OCI-LY3 (cell line): ENCODE data around the gene DNAJC5.

Source experiments
- H2AFZ ChIP-seq: fragments of 200-600, 300-600 bp; shearing (Covaris generic); 2 replicates; pipeline ENCODE4 v1.6.0; 2014; ENCODE audit warnings: antibody characterized with exemption, low read depth, low read length
- H3K27ac ChIP-seq: fragments of 200-600, 300-600 bp; sonication (generic); 2 replicates; pipeline ENCODE4 v1.5.1; 2014; ENCODE audit warnings: mild to moderate bottlenecking, low read length, moderate library complexity, mixed read lengths
- H3K27me3 ChIP-seq: fragments of 200-600, 300-600 bp; sonication (generic); 2 replicates; pipeline ENCODE4 v1.6.1; 2014; ENCODE audit warnings: low read depth, low read length, mixed read lengths
- H3K36me3 ChIP-seq: fragments of 200-600, 300-600 bp; sonication (generic); replicated peaks from 2 replicates; pipeline ENCODE3; 2014; ENCODE audit warnings: low read depth, low read length, mixed read lengths
- H3K4me1 ChIP-seq: fragments of 300-600, 200-600 bp; sonication (generic); 2 replicates; pipeline ENCODE4 v1.6.1; 2014; ENCODE audit warnings: low read length, mixed read lengths
- H3K4me2 ChIP-seq: fragments of 200-600, 300-600 bp; sonication (generic); 2 replicates; pipeline ENCODE4 v1.6.1; 2014; ENCODE audit warnings: low read length, mixed read lengths
- H3K4me3 ChIP-seq: fragments of 300-600, 200-600 bp; sonication (generic); 2 replicates; pipeline ENCODE4 v1.5.1; 2014; ENCODE audit warnings: antibody characterized with exemption, mild to moderate bottlenecking, low read length, moderate library complexity
- H3K79me2 ChIP-seq: fragments of 300-600, 200-600 bp; shearing (Covaris generic); 2 replicates; pipeline ENCODE4 v1.6.1; 2014; ENCODE audit warnings: mild to moderate bottlenecking, low read length, mixed read lengths
- H3K9ac ChIP-seq: fragments of 300-600, 200-600 bp; shearing (Covaris generic); 2 replicates; pipeline ENCODE4 v1.6.0; 2014; ENCODE audit warnings: mild to moderate bottlenecking, low read length, moderate library complexity
- H3K9me3 ChIP-seq: fragments of 200-600, 300-600 bp; shearing (Covaris generic); 2 replicates; pipeline ENCODE4 v1.6.1; 2014; ENCODE audit warnings: low read length, mixed read lengths; ENCODE audit not compliant: insufficient read depth
- H4K20me1 ChIP-seq: fragments of 200-600, 300-600 bp; sonication (generic); 2 replicates; pipeline ENCODE4 v1.6.1; 2016; ENCODE audit warnings: low read length, mixed read lengths; ENCODE audit not compliant: insufficient read depth
- CTCF ChIP-seq: fragments of 200-600, 300-600 bp; sonication (generic); IDR thresholded peaks from 2 replicates; pipeline ENCODE4 v1.5.1; 2014; ENCODE audit warnings: antibody characterized with exemption, low read length, low read depth
- EZH2phosphoT487 ChIP-seq: fragments of 200-600 bp; shearing (Covaris generic); IDR thresholded peaks from 2 replicates; pipeline ENCODE4 v1.6.1; 2018; ENCODE audit warnings: antibody characterized with exemption, mixed run types, low read depth

DNAJC5 gene

GRCh38 chr20:63857764-63858392 is 37.0 kb upstream of the DNAJC5 start:
- Histone ChIP-seq H3K9me3 (no peaks in the 10 kb centered on the region), H3K4me3 (no peak overlapping the region), H3K4me2 (no peak overlapping the region), H2AFZ (no peak overlapping the region), H3K27ac (no peak overlapping the region), H3K9ac (no peak overlapping the region), H3K27me3 (peaks cover 12% of the 10 kb centered on the region), H3K4me1 (peaks cover 20% of the 10 kb centered on the region), H4K20me1 (no peaks in the 10 kb centered on the region), H3K79me2 (no peaks in the 10 kb centered on the region), H3K36me3 (peaks cover 17% of the 10 kb centered on the region)
- TF ChIP-seq CTCF = no peak
- TF ChIP-seq EZH2phosphoT487 = no peak

GRCh38 chr20:63858393-63859165 is 36.3 kb upstream of the DNAJC5 start:
- TF ChIP-seq CTCF (no peak), EZH2phosphoT487 (no peak)
- no peak overlapping the region for H3K27ac ChIP-seq
- no peaks in the 10 kb centered on the region for H4K20me1 ChIP-seq
- H2AFZ ChIP-seq = no peak overlapping the region
- no peak overlapping the region for H3K4me2 ChIP-seq
- H3K4me1 ChIP-seq = peaks cover 22% of the 10 kb centered on the region
- peaks cover 17% of the 10 kb centered on the region for H3K36me3 ChIP-seq
- H3K9ac ChIP-seq = no peak overlapping the region
- peaks cover 6% of the 10 kb centered on the region for H3K79me2 ChIP-seq
- no peaks in the 10 kb centered on the region for H3K9me3 ChIP-seq
- peaks cover 12% of the 10 kb centered on the region for H3K27me3 ChIP-seq
- no peak overlapping the region for H3K4me3 ChIP-seq

GRCh38 chr20:63859166-63859699 is 35.7 kb upstream of the DNAJC5 start:
- Histone ChIP-seq H3K4me3 (no peak overlapping the region), H3K27ac (no peak overlapping the region), H3K79me2 (peaks cover 9% of the 10 kb centered on the region), H3K4me1 (peaks cover 17% of the 10 kb centered on the region), H3K36me3 (peaks cover 17% of the 10 kb centered on the region), H3K4me2 (no peak overlapping the region), H3K27me3 (peaks cover 12% of the 10 kb centered on the region), H2AFZ (no peak overlapping the region), H4K20me1 (no peaks in the 10 kb centered on the region), H3K9ac (no peak overlapping the region), H3K9me3 (no peaks in the 10 kb centered on the region)
- TF ChIP-seq EZH2phosphoT487 (no peak), CTCF (no peak)

GRCh38 chr20:63860325-63861051 is 34.4 kb upstream of the DNAJC5 start:
- Histone ChIP-seq H3K4me2 (no peak overlapping the region), H3K27ac (no peak overlapping the region), H3K4me1 (peaks cover 13% of the 10 kb centered on the region), H3K9ac (no peak overlapping the region), H2AFZ (no peak overlapping the region), H3K9me3 (no peaks in the 10 kb centered on the region), H3K4me3 (no peak overlapping the region), H4K20me1 (no peaks in the 10 kb centered on the region), H3K36me3 (peaks cover 17% of the 10 kb centered on the region), H3K27me3 (peaks cover 12% of the 10 kb centered on the region), H3K79me2 (peaks cover 13% of the 10 kb centered on the region)
- TF ChIP-seq CTCF = no peak
- TF ChIP-seq EZH2phosphoT487 = no peak
